LoVo (cell line): ENCODE data around the gene OR6C65.
"Not testable (repeated sequence)": the region's sequence is repeated elsewhere in the genome, so short reads cannot be mapped to it uniquely, and the experiment has no call there.

ENCODE experiments used
- DNase-seq: peaks from one replicate; pipeline ENCODE4 v3.0.0-alpha.2; 2016; ENCODE audit warnings: low spot score

OR6C65 gene

GRCh38 chr12:55400229-55400628, at the start of gene OR6C65:
Gene OR6C65 (plus strand): TSS chr12:55400529. CDS start chr12:55400529, 0 bp downstream.
- DNase-seq = no peak

DNA sequence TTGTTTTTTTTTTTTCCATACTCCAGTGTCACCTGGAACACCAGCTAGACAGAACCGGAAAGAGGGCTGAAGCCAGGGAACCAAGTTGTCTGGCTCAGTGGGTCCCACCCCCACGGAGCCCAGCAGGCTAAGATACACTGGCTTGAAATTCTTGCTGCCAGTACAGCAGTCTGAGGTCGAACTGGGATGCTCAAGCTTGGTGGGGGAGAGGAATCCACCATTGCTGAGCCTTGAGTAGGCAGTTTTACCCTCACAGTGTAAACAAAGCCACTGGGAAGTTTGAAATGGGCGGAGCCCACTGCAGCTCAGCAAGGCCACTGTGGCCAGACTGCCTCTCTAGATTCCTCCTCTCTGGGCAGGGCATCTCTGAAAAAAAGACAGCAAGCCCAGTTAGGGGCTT, 45.0 kb upstream of the OR6C65 start:
- not testable (repeated sequence) for DNase-seq

GRCh38 chr12:55362675-55363074, 37.7 kb upstream of the OR6C65 start, which contains the start of gene OR6C75:
Gene OR6C75 (plus strand): TSS chr12:55362975. CDS start chr12:55365111, 2,136 bp downstream.
- DNase-seq = no peak

DNA sequence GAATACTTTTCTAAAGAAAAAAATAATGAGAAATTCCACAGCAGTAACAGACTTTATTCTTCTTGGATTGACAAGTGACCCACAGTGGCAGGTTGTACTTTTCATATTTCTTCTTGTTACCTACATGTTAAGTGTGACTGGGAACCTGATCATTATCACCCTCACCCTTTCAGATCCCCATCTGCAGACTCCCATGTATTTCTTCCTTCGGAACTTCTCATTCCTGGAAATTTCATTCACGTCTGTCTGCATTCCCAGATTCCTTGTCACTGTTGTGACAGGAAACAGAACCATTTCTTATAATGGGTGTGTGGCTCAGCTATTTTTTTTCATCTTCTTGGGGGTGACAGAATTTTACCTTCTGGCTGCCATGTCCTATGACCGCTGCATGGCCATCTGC, 35.2 kb upstream of the OR6C65 start:
- DNase-seq = no peak

DNA sequence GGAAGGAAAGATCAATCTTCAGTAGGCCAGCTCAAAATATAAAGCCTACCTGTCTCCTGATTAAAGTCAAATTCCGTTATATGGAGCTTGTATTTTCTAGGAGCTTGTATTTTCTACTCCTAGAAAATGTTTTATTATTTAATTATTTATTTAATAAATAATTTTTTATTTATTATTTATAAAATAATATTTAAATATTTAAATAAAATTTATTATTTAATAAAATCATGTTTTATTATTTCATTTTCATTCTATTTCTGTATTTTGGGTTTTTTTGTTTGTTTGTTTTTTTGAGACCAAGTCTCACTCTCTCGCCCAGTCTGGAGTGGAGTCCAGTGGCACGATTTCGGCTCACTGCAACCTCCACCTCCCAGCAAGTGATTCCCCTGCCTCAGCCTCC, 27.8 kb upstream of the OR6C65 start:
- no peak for DNase-seq

DNA sequence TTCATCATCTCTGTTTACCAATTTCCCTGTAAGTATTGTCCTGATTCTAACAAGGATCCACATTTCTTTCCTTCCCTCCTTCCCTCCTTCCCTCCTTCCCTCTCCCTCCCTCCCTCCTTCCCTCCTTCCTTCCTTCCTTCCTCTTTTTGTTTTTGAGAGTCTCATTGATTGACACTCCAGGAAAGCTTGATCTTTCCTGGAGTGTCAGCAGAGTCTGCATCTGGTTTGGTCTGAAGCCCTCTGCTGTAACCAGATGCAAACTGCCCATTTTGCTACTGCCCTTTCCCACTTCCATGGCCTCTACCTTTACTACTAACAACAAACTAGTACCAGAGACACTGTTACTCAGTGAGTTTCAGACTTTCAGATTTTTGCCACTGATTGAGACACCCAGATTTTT, 14.4 kb upstream of the OR6C65 start:
- no peak for DNase-seq

- DNase-seq = no peak
Measured at GRCh38 chr12:55392032-55392795, 8.1 kb upstream of the OR6C65 start.

DNA sequence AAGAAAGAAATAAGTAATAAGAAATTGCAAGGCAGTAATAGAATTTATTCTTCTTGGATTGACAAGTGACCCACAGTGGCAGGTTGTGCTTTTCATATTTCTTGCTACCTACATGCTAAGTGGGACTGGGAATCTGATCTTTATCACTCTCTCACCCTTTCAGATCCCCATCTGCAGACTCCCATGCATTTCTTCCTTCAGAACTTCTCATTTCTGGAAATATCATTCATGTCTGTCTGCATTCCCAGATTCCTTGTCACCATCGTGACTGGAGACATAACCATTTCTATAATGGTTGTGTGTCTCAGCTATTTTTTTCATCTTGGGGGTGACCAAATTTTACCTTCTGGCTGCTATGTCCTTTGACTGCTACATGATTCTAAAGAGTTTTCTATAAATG, 4.0 kb upstream of the OR6C65 start:
- DNase-seq = no peak

DNA sequence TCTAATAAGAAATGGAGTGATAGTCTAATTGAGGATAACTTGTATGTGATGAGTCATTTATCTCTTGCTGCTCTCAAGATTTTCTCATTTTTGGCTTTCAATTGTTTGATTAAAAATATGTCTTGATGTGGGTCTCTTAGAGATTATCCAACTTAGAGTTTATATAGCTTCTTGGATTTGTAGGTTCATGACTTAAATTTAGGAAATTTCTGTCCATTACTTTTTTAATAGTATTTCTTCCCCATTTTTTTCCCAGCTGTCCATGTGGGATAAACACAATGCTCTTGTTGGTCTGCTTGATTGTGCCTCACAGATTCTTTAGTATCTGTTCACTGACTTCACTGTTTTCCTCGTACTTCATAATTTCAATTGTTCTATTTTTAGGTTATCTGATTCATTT, 7.5 kb downstream of the OR6C65 start:
- no peak for DNase-seq

- DNase-seq = not testable (repeated sequence)
Measured at GRCh38 chr12:55409133-55409532, 8.8 kb downstream of the OR6C65 start.

- DNase-seq = not testable (repeated sequence)
Measured at GRCh38 chr12:55412138-55412537, 11.8 kb downstream of the OR6C65 start.

GRCh38 chr12:55413498-55414388, 13.4 kb downstream of the OR6C65 start:
- DNase-seq = not testable (repeated sequence)

DNA sequence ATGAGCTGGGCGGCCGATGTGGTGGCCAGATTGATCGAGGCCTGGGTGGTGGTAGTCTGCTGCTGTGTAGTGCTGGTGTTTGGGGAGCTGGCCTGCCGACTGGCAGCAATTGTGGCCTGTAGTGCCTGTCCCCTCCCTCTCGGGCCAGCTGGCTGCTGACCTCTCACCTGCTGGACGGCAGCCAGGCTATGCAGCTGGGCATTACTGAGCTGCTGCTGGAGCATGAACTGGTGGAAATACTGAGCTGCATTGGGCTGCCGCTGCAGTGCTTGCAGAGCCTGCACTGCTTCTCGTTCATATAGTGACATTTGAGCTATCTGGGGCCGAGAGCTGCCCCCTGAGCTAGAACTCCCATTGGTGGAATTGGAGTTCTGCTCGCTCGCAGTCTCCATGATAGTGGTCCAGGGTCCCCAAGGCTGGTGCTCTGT, 14.1 kb downstream of the OR6C65 start:
- DNase-seq = not testable (repeated sequence)

DNA sequence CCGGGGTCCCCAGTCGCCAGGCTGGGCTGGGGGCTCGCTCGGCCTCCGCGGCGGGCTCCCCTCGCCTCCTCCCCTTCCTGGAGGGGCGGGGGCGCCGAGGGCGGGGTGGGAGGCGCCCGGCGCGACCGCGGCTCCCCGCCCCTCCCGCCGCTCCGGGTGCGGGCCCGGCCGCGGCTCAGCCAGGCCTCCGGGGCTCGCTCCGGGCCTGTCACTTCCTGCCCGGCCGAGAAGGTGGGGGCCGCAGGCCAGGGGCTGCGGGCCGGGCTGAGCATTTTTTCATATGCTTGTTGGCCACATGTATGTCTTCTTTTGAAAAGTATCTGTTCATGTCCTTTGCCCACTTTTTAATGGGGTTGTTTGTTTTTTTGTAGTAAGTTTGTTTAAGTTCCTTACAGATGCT, 14.6 kb downstream of the OR6C65 start:
- DNase-seq = not testable (repeated sequence)

DNA sequence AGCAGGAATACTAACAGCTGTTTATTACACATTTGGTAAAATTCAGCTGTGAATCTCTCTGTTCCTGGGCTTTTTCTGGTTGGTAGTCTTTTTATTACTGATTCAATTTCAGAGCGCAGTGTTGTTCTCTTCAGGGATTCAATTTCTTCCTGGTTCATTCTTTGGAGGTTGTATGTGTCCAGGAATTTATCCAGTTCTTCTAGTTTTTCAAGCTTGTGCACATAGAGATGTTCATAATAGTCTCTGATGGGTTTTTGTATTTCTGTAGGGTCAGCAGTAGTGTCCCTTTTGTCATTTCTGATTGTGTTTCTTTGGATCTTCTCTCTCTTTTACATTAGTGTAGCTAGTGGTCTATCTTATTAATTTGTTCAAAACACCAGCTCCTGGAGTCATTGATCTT, 16.6 kb downstream of the OR6C65 start:
- no peak for DNase-seq

DNA sequence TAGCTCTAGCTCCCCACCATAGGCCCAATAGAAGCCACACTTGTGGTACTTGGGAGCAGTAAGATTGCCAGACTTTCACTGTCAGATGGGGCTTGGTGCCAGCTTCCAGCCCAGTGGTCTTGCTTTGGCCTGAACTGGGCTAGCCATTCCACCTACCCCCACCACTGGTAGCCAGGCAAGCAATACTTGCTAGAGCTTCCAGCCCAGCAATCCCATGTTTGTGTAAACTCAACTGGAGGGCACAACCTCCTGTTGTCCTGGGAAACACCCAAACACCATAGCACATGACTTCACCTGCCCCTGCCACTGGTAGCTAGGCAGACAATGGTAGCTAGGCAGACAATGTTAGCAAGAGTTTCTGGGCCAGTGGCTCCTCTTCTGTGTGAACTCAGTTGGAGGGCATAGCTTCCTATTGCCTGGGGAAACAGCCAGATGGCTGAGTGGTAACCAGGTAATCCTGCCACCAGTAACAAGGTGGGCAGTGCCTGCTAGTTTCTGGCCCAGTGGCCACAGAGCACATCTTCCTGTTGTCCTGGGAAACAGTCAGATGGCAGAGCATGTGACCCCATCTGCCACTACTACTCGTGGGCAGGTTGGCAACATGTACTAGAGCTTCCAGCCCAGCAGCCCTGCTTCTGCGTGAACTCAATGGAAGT, 20.1 kb downstream of the OR6C65 start:
- no peak for DNase-seq

GRCh38 chr12:55425954-55426353, 25.6 kb downstream of the OR6C65 start, which contains the start of gene OR6C76:
Gene OR6C76 (plus strand): TSS chr12:55426254. CDS start chr12:55426254, 0 bp downstream.
- DNase-seq = no peak

- no peak for DNase-seq
Measured at GRCh38 chr12:55428331-55429243, 28.3 kb downstream of the OR6C65 start.

- not testable (repeated sequence) for DNase-seq
Measured at GRCh38 chr12:55441233-55441632, 40.9 kb downstream of the OR6C65 start.

DNA sequence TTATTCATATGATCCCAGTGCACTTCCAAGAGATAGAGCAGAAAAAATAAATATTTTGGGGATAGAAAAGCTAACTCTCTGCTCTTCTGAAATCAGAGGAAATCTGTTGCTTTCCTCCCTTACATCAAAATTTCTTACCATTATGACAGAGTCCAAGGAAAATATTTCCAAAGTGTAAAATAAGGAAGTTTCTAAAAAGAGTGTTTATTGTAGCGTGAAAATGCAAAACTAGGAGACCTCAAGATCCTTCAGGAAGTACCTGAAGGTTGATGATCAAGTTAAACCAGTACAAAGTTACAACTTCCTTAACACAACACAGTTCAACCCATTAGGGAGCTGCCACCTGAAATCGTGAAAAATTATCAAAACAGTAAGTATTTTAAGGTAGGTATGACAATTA, 43.4 kb downstream of the OR6C65 start, which contains the start of gene OR6C2:
OR6C2 (plus strand) TSS at position 301 of the 400 bp plus-strand sequence. CDS start 8,138 bp downstream, outside the sequence.
- DNase-seq = no peak

GRCh38 chr12:55445357-55445756, 45.0 kb downstream of the OR6C65 start:
- DNase-seq = no peak
